ENCODE measurements around the gene CTTNBP2.

DNA sequence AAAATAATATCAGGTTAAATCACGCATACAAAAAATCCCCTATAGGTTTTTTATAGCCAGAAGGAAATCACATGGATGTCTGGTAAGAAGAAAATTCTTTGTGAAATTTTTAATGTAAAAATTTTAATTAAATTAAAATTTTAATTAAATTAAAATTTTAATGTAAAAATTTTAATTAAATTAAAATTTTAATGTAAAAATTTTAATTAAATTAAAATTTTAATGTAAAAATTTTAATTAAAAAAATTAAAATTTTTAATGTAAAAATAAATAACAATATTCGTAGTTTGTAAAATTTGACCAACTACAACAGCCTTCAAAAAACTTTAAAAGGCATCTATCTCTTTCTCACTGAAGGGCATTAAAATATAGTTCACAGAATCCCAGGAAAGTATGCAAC is 61.5 kb downstream of the CTTNBP2 start:
- TF ChIP-seq, protein P1, sequence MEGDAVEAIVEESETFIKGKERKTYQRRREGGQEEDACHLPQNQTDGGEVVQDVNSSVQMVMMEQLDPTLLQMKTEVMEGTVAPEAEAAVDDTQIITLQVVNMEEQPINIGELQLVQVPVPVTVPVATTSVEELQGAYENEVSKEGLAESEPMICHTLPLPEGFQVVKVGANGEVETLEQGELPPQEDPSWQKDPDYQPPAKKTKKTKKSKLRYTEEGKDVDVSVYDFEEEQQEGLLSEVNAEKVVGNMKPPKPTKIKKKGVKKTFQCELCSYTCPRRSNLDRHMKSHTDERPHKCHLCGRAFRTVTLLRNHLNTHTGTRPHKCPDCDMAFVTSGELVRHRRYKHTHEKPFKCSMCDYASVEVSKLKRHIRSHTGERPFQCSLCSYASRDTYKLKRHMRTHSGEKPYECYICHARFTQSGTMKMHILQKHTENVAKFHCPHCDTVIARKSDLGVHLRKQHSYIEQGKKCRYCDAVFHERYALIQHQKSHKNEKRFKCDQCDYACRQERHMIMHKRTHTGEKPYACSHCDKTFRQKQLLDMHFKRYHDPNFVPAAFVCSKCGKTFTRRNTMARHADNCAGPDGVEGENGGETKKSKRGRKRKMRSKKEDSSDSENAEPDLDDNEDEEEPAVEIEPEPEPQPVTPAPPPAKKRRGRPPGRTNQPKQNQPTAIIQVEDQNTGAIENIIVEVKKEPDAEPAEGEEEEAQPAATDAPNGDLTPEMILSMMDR (IDR thresholded peaks at IDR 0.05), result no peak
- TF ChIP-seq POLR2A (IDR thresholded peaks at IDR 0.05), result no peak
